Left lung (tissue), 10 donors: ENCODE measurements around the gene ANKRD33. TPM values are rescaled to one million over a fixed set of nuclear protein-coding genes. Genes with fewer than 3 reads are reported as not detected.

Experiments
- ATAC-seq: fragments of 200-7000 bp; cut with Tn5 transposase; one replicate; pipeline ENCODE4 v1.9.1; 2020; ENCODE audit warnings: moderate library complexity
- DNase-seq, 4 donors: peaks; one replicate each; pipeline ENCODE4 v3.0.0-alpha.2; 2013 to 2020
- H3K27ac ChIP-seq, 2 donors: fragments of 200-600 bp; sonication (generic) in 1 of 2; one replicate each; pipeline versions ENCODE4 v1.5.0 to v1.8.0; 2020 to 2021
- H3K27me3 ChIP-seq, 2 donors: fragments of 200-600 bp; sonication (generic) in 1 of 2; one replicate each; pipeline versions ENCODE4 v1.5.0 to v1.8.0; 2020 to 2021
- H3K36me3 ChIP-seq, 2 donors: fragments of 200-600 bp; sonication (generic) in 1 of 2; one replicate each; pipeline versions ENCODE4 v1.5.0 to v1.8.0; 2020 to 2021
- H3K4me1 ChIP-seq, 2 donors: fragments of 200-600 bp; one replicate each; pipeline ENCODE4 v1.8.0; 2021
- H3K4me3 ChIP-seq, 2 donors: fragments of 200-600 bp; sonication (generic) in 1 of 2; one replicate each; pipeline versions ENCODE4 v1.5.0 to v1.8.0; 2020 to 2021; ENCODE audit warnings: mild to moderate bottlenecking in 1 of 2
- H3K9me3 ChIP-seq, 2 donors: fragments of 200-600 bp; sonication (generic) in 1 of 2; one replicate each; pipeline versions ENCODE4 v1.5.0 to v1.8.0; 2020 to 2021
- intact Hi-C, 2 donors: fragments of 100-400 bp; cut with DNase I; formaldehyde crosslinking; loops; one replicate each; pipeline versions ENCODE4 v1.11.2 to v1.14.2; 2022
- polyA plus RNA-seq, 6 donors: library from polyadenylated mRNA; unstranded; fragments of 120-200 nt; gene quantifications; one replicate each; pipeline ENCODE4 v1.2.1, GENCODE V29; 2013; ENCODE audit not compliant: insufficient read length in 6 of 6
- total RNA-seq, 2 donors: library from RNA; stranded (reverse); fragmentation: NEBNext Ultra II Directional; extraction: Animal tissue kit (Norgen Biotek cat#: 25700); gene quantifications; one replicate each; pipeline ENCODE4 v1.2.1, GENCODE V29; 2021
- TF ChIP-seq, protein P1 (sequence below), 2 donors: fragments of 200-600 bp; sonication (generic) in 1 of 2; IDR thresholded peaks; one replicate each; pipeline versions ENCODE4 v1.5.0 to v1.8.0; 2021; ENCODE audit warnings: antibody characterized with exemption in 2 of 2
- donor health status: DM: no; HTN: yes; CAD: no.
- donor health status: DM: no; HTN: no; CAD: no.

ANKRD33 gene
- total and polyA plus RNA-seq, 8 donors: 0.08 to 0.13 (median 0.08) TPM; not detected in 5

DNA sequence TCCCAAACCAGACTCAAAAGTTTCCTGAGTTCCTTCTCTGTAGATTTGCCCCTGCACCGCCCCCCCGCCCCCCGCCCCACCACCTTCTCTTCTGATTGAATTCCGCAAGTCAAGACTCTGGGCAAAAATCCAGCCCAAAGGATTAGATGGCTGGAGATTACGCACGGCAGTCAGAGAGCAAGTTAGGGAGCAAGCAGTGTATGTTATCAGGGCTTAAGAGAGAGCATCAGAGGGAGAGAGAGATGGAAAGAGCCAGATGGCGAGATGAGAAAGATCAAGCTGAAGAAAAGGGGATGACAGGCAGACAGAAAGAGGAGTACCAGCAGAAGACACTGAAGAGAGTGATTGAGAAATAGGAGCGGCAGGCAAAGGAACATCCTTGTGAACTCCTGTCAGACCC lies 13.9 kb upstream of the ANKRD33 start:
- TF ChIP-seq, protein P1, sequence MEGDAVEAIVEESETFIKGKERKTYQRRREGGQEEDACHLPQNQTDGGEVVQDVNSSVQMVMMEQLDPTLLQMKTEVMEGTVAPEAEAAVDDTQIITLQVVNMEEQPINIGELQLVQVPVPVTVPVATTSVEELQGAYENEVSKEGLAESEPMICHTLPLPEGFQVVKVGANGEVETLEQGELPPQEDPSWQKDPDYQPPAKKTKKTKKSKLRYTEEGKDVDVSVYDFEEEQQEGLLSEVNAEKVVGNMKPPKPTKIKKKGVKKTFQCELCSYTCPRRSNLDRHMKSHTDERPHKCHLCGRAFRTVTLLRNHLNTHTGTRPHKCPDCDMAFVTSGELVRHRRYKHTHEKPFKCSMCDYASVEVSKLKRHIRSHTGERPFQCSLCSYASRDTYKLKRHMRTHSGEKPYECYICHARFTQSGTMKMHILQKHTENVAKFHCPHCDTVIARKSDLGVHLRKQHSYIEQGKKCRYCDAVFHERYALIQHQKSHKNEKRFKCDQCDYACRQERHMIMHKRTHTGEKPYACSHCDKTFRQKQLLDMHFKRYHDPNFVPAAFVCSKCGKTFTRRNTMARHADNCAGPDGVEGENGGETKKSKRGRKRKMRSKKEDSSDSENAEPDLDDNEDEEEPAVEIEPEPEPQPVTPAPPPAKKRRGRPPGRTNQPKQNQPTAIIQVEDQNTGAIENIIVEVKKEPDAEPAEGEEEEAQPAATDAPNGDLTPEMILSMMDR (IDR thresholded peaks at IDR 0.05): no peak
- DNase-seq (no peak), ATAC-seq (no peak)
- intact Hi-C loops: no loop called here
- peaks cover 3 to 44% of the 10 kb centered on the region in 2 donors for H3K27me3 ChIP-seq
- H3K36me3 ChIP-seq: no peaks in the 10 kb centered on the region
- peaks cover 5 to 27% of the 10 kb centered on the region in 2 donors for H3K4me1 ChIP-seq
- no peak overlapping the region for H3K27ac ChIP-seq
- no peak overlapping the region for H3K4me3 ChIP-seq
- H3K9me3 ChIP-seq: no peaks in the 10 kb centered on the region

DNA sequence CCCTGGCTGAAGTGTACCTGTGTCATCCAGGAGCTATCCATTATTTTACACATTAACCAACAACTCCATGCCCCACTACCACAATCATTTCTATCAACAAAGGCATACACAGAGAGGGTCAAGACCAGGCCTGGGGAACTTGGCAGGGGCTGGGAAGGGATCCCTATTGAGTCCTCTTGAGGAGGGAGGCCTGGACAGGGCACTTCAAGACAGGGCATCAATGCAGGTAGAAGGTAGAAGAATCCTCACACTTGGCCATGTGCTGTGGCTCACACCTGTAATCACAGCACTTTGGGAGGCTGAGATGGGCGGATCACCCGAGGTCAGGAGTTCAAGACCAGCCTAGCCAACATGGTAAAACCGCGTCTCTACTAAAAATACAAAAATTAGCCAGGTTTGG lies 13.4 kb upstream of the ANKRD33 start:
- intact Hi-C loops: no loop called here
- DNase-seq: no peak

DNA sequence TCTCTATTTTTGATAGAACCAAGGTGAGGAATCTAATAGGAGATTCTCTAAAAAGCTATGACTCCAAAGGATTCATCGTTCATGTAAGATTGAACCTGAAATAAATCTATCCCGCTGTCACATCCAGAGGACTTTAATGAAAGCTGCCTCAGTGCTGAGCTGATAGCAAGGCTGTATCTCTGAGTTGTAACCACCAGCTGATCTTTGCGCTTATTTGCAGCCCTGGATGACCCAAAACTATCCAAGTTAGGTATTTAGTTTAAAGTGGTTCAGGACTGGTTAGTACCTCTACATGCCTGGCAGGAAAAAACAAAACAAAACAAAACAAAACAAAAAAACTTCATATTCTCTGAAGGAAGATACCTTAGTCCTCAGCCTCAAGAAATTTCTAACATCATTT lies 8.8 kb upstream of the ANKRD33 start:
- H3K4me1 ChIP-seq: peaks cover 0 to 8% of the 10 kb centered on the region in 2 donors
- H3K36me3 ChIP-seq: no peaks in the 10 kb centered on the region
- H3K27ac ChIP-seq: no peak overlapping the region
- H3K4me3 ChIP-seq: no peak overlapping the region
- DNase-seq (no peak), ATAC-seq (no peak)
- H3K9me3 ChIP-seq: no peaks in the 10 kb centered on the region
- peaks cover 0 to 4% of the 10 kb centered on the region in 2 donors for H3K27me3 ChIP-seq
- intact Hi-C loops: no loop called here
- TF ChIP-seq, protein P1 (IDR thresholded peaks at IDR 0.05): no peak

More for the DNA sequence above, 13.4 kb upstream of the ANKRD33 start:
- Histone ChIP-seq H3K4me1 (peaks cover under 1 to 22% of the 10 kb centered on the region in 2 donors), H3K27me3 (peaks cover 3 to 39% of the 10 kb centered on the region in 2 donors), H3K27ac (no peak overlapping the region), H3K9me3 (no peaks in the 10 kb centered on the region), H3K36me3 (no peaks in the 10 kb centered on the region), H3K4me3 (no peak overlapping the region)
- TF ChIP-seq, protein P1 (IDR thresholded peaks at IDR 0.05): no peak
- ATAC-seq: no peak

DNA sequence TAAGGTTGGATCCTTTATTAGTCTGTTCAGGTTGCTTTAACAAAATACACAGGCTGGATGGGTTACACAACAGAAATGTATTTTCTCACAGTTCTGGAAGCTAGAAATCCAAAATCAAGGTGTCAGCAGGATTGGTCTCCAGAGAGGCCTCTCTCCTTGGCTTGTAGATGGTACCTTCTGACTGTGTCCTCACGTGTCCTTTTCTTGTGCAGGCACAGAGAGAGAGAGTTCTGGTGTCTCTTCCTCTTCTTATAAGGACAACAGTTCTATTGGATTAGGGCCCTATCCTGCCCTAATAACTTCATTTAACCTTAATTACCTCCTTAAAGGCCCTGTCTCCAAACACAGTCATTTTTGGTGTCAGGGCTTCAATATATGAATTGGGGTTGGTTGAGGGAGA lies 4.6 kb upstream of the ANKRD33 start:
- no peak for DNase-seq
- Histone ChIP-seq H3K4me1 (peaks cover 11 to 48% of the 10 kb centered on the region in 2 donors), H3K27me3 (peaks cover 0 to 9% of the 10 kb centered on the region in 2 donors), H3K36me3 (no peaks in the 10 kb centered on the region), H3K27ac (no peak overlapping the region), H3K4me3 (no peak overlapping the region), H3K9me3 (no peaks in the 10 kb centered on the region)
- TF ChIP-seq, protein P1 (IDR thresholded peaks at IDR 0.05): no peak
- ATAC-seq: no peak
- intact Hi-C loops: no loop called here

DNA sequence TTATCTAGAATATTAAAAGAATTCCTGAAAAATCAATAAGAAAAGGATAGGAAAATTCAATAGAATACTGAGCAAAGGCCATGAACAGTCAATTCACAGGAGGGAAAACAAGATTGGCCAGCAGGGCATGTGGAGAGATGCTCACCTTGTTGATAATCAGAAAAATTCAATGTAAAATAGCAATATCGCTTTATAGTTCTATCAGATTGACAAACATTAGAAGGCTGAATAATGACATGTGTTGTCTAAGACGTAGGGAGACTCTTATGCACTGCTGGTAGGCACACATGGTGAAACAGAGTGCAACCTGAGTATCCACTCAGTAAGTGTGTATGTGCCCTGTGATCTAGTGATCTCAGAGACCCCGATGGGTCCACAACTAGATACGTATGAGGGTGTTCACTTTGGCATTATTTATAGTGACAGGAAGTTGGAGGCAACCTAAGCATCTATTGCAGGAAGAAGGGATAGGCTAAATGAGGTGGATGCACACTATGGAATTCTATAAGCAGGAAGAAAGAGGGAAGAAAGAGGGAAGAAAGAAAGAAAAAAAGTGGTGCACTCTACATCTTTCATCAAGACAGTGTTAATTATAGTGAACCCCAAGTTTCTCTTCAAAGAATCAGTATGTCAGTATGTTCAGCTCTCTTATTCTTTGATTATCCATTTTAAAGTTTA lies 3.8 kb upstream of the ANKRD33 start:
- no peak for ATAC-seq
- Histone ChIP-seq H3K4me1 (peaks cover 11 to 48% of the 10 kb centered on the region in 2 donors), H3K27me3 (peaks cover 0 to 9% of the 10 kb centered on the region in 2 donors), H3K9me3 (no peaks in the 10 kb centered on the region), H3K4me3 (no peak overlapping the region), H3K27ac (no peak overlapping the region), H3K36me3 (no peaks in the 10 kb centered on the region)
- TF ChIP-seq, protein P1 (IDR thresholded peaks at IDR 0.05): no peak
- no peak for DNase-seq
- intact Hi-C loops: no loop called here
